ENCODE results near the gene ZNF274. TPM values are rescaled to one million over a fixed set of nuclear protein-coding genes. Genes with fewer than 3 reads are reported as not detected.

Gene ZNF274
- polyA plus RNA-seq, 1 of the 3 experiments (the other 2 are of a cell fraction) = 3.1 TPM

DNA sequence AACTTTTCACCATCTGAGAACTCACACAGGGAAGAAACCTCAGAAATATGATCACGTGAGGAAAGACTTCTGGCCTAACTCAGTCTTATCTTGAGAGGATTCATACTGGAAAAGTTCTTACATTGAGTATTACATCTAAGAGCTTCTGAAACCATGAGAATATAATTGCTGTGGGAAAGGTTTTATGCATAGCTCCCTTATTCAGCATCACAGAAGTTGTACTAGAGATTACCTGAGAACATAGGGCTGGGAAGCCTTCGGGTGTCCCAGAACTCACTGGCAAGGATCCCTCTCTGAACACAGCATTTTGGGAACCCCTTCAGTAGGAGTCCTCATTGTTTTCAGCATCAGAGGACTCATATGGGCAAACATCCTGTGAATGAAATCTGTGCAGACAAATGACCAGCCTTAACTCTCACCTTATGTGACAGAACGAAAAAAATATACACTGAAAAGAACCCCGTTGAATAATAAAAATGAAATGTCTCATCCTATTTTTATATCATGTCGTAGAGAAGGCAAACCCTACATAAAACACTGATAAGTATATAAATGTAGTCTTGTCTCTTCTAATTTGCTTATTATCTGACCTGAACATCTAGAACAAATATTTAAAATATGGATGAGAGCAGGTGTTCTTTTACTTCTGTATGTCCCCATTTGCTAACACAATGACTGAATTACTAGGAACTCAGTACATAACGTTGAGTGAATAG lies 14.2 kb downstream of the ZNF274 start:
- Histone ChIP-seq H3K4me3 (ENCODE audit: low read depth in 2 of 2, low read length in 1 of 2) (no peak overlapping the region), H2AFZ (ENCODE audit: low read depth) (no peak overlapping the region), H3K9ac (no peak overlapping the region), H3F3A (replicated peaks; ENCODE audit: insufficient read depth) (peaks cover 4% of the 10 kb centered on the region), H3K27me3 (ENCODE audit: insufficient read depth) (no peaks in the 10 kb centered on the region), H3K9me3 (peaks cover 48% of the 10 kb centered on the region), H3K4me2 (no peak overlapping the region), H3K9me2 (no peaks in the 10 kb centered on the region), H3K36me3 (replicated peaks in 1 of 2; ENCODE audit: control insufficient read depth in 1 of 2, insufficient read depth in 2 of 2, low read length in 1 of 2) (peaks cover 0 to 40% of the 10 kb centered on the region in 2 experiments), H4K20me1 (ENCODE audit: insufficient read depth) (no peaks in the 10 kb centered on the region), H3K27ac (ENCODE audit: low read depth in 2 of 2, low read length in 1 of 2) (no peak overlapping the region), H3K79me2 (ENCODE audit: insufficient read depth) (no peaks in the 10 kb centered on the region), H3K4me1 (ENCODE audit: control insufficient read depth in 1 of 2, insufficient read depth in 2 of 2, low read depth in 1 of 2, low read length in 1 of 2) (no peaks in the 10 kb centered on the region)
- WGBS (ENCODE audit: low lambda C conversion rate) = 59% methylated on average over 6 of the region's 6 CpGs
- ChIA-PET CTCF (no interaction called here), POLR2A (interaction anchor here (0.6 kb wide), 1 partner anchor 76 kb away, joined by 5 read pairs; no protein-coding TSS in a partner anchor)
- TF ChIP-seq, protein P1, sequence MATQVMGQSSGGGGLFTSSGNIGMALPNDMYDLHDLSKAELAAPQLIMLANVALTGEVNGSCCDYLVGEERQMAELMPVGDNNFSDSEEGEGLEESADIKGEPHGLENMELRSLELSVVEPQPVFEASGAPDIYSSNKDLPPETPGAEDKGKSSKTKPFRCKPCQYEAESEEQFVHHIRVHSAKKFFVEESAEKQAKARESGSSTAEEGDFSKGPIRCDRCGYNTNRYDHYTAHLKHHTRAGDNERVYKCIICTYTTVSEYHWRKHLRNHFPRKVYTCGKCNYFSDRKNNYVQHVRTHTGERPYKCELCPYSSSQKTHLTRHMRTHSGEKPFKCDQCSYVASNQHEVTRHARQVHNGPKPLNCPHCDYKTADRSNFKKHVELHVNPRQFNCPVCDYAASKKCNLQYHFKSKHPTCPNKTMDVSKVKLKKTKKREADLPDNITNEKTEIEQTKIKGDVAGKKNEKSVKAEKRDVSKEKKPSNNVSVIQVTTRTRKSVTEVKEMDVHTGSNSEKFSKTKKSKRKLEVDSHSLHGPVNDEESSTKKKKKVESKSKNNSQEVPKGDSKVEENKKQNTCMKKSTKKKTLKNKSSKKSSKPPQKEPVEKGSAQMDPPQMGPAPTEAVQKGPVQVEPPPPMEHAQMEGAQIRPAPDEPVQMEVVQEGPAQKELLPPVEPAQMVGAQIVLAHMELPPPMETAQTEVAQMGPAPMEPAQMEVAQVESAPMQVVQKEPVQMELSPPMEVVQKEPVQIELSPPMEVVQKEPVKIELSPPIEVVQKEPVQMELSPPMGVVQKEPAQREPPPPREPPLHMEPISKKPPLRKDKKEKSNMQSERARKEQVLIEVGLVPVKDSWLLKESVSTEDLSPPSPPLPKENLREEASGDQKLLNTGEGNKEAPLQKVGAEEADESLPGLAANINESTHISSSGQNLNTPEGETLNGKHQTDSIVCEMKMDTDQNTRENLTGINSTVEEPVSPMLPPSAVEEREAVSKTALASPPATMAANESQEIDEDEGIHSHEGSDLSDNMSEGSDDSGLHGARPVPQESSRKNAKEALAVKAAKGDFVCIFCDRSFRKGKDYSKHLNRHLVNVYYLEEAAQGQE (IDR thresholded peaks at IDR 0.05; ENCODE audit: low read depth, low read length) = no peak
- TF ChIP-seq MXI1 (IDR thresholded peaks at IDR 0.05; ENCODE audit: low read depth, low read length) = no peak
- no peak for TF ChIP-seq RAD21 (IDR thresholded peaks at IDR 0.05; ENCODE audit: low read length)
- no peak for TF ChIP-seq NRF1 (IDR thresholded peaks at IDR 0.05; ENCODE audit: low read depth, low read length)
- TF ChIP-seq, protein P2, sequence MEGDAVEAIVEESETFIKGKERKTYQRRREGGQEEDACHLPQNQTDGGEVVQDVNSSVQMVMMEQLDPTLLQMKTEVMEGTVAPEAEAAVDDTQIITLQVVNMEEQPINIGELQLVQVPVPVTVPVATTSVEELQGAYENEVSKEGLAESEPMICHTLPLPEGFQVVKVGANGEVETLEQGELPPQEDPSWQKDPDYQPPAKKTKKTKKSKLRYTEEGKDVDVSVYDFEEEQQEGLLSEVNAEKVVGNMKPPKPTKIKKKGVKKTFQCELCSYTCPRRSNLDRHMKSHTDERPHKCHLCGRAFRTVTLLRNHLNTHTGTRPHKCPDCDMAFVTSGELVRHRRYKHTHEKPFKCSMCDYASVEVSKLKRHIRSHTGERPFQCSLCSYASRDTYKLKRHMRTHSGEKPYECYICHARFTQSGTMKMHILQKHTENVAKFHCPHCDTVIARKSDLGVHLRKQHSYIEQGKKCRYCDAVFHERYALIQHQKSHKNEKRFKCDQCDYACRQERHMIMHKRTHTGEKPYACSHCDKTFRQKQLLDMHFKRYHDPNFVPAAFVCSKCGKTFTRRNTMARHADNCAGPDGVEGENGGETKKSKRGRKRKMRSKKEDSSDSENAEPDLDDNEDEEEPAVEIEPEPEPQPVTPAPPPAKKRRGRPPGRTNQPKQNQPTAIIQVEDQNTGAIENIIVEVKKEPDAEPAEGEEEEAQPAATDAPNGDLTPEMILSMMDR (IDR thresholded peaks at IDR 0.05) = no peak
- TF ChIP-seq, protein P3, sequence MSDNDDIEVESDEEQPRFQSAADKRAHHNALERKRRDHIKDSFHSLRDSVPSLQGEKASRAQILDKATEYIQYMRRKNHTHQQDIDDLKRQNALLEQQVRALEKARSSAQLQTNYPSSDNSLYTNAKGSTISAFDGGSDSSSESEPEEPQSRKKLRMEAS (IDR thresholded peaks at IDR 0.05; ENCODE audit: low read depth) = no peak
- TF ChIP-seq, protein P4, sequence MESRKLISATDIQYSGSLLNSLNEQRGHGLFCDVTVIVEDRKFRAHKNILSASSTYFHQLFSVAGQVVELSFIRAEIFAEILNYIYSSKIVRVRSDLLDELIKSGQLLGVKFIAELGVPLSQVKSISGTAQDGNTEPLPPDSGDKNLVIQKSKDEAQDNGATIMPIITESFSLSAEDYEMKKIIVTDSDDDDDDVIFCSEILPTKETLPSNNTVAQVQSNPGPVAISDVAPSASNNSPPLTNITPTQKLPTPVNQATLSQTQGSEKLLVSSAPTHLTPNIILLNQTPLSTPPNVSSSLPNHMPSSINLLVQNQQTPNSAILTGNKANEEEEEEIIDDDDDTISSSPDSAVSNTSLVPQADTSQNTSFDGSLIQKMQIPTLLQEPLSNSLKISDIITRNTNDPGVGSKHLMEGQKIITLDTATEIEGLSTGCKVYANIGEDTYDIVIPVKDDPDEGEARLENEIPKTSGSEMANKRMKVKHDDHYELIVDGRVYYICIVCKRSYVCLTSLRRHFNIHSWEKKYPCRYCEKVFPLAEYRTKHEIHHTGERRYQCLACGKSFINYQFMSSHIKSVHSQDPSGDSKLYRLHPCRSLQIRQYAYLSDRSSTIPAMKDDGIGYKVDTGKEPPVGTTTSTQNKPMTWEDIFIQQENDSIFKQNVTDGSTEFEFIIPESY (IDR thresholded peaks at IDR 0.05; ENCODE audit: borderline replicate concordance, low read depth) = no peak
- DNase-seq = no peak
